GM21528 (cell line): ENCODE results near the gene METTL26.

Experiments used
- ATAC-seq: cut with Tn5 transposase; IDR thresholded peaks from one replicate; pipeline ENCODE4 v1.9.1; 2021; ENCODE audit warnings: mild to moderate bottlenecking, moderate library complexity; ENCODE audit not compliant: unreplicated experiment, low FRiP score

The METTL26 gene

GRCh38 chr16:660459-661183 is 24.5 kb upstream of the METTL26 start:
- ATAC-seq, result no peak

- no peak for ATAC-seq
Observed at GRCh38 chr16:660132-660458, 24.0 kb upstream of the METTL26 start.

- ATAC-seq, result no peak
Observed at GRCh38 chr16:659618-660017, 23.5 kb upstream of the METTL26 start.

GRCh38 chr16:658679-659571 is 22.8 kb upstream of the METTL26 start:
- no peak for ATAC-seq

- ATAC-seq, result no peak
Observed at GRCh38 chr16:657487-657886, 21.4 kb upstream of the METTL26 start.

DNA sequence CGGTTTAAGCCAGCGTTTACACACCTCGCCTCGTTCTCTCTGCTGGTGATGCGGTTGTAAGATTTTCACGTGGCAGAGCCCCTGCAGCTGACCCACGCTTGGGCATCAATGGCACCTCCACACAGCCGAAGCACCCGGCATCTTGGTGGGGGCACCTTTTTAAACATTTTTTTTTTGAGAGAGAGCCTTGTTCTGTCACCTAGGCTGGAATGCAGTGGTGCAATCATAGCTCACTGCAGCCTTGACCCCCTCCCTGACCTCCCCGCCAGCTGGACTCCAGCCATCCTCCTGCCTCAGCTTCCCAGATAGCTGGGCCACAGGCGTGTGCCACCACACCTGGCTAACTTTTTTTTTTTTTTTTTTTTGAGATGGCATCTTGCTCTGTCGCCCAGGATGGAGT is 17.9 kb upstream of the METTL26 start:
- no peak for ATAC-seq

GRCh38 chr16:652454-653305 is 16.6 kb upstream of the METTL26 start:
- ATAC-seq, result no peak

DNA sequence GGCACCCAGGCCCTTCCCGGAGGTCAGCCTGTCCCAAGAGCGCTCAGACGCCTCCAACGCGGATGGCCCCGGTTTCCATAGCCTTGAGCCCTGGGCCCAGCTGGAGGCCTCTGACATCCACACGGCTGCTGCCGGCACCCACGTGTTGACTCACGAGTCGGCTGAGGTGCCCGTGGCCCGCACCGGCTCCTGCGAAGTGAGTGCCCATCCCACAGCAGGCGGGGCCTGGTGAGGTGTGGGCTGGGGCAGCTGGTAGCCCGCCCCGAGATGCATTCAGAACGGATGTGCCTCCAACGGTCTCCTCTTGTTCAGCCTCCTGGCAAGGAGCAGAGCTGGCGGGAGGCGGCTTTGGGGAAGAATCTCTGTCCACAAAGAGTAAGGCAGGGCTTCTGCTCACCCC is 15.7 kb upstream of the METTL26 start:
- ATAC-seq, result no peak

- no peak for ATAC-seq
Observed at GRCh38 chr16:649631-650030, 13.5 kb upstream of the METTL26 start.

DNA sequence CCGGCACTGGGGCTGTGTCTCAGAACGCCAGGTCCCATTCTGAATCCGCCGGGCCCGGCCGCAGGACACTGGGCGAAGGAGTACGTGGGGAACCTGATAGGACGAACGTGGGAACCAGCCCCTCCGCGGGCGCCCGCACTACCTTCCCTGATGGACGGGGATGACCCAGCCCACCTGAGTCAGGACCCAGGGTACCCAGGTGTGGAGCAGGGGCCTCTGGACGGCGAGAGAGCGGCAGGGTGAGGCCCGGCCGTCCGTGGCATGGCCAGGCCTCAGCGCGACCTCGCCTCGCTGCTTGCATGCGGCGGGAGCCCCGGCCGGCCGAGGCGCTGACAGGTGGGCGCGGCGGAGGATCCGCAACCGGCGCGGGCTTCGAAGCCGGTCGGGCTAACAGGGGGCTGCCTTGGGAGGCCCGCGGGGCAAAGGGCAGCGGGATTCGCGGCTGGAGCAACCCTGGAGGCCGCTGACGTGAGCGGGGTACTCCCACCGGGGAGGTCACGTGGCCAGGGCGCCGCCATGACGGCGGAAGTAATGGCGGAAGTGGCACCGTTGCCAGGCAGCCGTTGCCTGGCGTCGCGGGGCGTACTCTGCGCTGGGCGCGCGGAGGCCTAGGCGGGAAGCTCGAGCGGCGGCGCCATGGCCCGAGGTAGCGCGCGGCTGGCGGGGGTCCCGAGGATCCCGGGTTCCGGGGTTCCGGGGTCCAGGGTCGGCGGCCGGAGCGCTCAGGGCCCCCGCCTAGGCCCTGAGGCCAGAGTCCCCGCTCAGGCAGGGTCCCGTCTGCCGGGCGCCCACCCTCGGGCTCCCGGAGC is 12.9 kb upstream of the METTL26 start, which contains the start of gene WDR90:
TSS of gene WDR90 (plus strand) at position 585 of the 809 bp plus-strand sequence. CDS start at position 637, 52 bp downstream.
- ATAC-seq, result peak; percentile 55

DNA sequence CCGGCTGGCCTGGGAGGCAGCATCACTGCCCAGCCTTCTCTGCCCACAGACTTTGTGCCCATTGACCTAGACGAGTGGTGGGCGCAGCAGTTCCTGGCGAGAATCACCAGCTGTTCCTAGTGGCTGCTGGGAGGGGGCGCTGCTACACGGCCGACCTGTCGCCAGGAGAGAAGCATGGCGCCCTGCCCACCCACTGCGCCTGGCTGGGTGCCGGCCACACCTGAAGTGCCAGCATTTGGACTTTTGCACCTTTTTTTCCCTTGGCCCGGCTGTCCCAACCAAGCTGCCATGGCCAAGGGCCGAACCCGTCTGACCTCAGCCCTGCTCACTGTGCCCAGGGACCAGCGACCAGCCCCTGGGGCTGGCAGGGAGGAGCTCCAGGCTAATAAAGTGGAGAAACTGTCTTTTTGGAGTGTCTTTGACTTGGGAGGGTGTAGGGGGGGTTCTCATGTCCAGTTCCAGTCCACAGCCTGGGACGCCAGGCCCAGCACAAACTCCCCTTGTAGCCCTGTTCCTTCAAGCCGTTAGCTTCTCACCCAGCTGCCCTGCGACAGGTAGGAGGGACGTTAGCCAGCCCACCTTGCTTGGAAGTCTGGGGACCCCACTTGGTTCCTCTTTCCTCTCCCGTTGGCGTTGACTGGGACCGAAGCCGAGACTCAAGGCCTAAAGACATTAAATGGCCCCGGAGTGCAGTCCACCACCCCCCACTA is 12.1 kb upstream of the METTL26 start:
- no peak for ATAC-seq

DNA sequence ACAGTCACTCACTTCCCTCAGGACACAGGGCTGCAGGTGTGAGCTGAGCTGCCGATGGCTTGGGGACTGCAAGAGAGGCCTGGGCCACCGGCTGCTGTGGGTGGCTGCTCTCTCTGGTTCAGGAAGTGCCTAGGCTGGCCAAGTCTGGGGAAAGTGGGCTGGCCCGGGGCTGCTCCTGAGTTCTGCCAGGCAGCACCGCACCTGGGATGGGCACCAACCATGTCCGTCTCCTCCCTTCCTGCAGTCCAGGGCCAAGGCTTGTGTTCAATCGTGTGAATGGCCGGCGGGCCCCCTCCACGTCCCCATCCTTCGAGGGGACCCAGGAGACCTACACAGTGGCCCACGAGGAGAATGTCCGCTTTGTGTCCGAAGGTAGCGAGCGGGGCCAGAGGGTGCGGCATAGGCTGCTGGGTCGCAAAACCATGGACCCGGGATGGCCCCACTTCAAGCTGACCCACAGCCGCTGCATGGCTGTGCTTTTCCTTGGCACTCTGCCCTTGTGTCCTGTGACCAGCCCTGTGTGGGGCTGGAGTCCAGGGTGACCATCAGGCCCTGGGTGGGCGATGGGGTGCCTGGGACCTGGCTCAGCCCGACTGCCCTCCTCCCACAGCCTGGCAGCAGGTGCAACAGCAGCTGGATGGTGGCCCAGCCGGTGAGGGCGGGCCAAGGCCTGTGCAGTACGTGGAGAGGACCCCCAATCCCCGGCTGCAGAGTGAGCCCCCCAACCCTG is 11.2 kb upstream of the METTL26 start:
- ATAC-seq, result no peak

DNA sequence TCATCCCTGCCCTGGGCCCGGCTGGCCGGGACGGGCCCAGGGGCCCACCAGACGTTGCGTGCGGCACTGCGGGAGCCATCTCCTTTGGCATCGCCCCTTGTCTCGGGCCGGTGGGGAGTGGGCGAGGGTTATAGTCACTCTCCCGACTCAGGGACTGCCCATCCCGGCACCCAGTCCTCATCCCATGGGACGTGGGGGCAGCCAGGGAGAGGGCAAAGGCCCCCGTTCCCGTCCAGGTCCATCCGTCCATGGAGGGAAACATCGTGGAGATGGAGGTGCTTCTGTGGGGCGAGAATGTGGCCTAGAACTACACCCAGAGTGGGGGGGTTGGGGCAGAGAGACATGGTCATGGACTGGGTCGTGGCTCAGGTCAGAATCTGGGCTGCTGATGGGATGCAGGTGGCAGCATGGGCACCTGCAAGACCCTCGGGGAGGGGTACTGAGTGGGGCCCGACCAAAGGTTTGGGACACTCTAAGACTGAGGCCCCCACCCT is 10.6 kb upstream of the METTL26 start:
- ATAC-seq, result no peak

DNA sequence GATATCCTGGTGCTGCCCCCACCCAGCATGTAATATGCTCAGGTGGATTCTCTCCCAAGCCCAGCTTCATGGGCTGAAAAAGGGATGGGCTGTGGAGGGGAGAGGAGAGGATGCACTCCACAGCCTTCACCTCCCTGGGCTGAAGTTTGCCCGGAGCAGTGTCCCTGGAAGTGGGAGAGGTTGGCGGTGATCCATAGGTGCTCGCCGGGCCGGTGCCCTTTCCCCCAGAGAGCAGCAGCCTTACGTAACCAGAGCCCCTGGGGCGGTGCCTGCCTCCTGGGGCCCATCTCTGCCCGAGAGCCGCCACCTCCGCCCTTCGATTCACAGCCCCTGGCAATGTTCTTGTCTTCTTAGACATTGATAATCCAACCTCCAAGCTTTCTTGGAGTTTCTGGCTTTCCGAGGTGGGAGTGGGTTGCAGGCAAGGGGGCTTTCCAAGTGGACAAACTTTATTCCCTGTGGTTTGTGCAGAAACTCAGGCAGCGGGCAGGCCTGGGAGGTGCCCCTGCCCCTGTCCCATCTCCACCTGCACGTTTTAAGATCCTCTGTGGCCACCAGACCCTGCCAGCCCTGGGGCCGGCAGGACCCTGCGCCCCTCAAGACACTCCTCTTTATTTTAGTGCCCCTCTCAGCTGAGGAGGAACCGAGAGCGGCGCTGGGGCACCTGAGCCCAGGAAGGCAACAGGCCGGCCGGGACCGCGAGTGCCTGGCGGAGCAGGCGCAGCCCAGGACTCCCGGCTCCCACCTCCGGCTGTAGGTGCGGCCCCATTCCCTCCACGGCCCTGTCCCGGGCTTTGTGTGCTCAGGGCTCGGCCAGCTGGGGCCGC is 10.0 kb upstream of the METTL26 start:
- ATAC-seq, result no peak

GRCh38 chr16:644556-644955 is 8.5 kb upstream of the METTL26 start:
- no peak for ATAC-seq

DNA sequence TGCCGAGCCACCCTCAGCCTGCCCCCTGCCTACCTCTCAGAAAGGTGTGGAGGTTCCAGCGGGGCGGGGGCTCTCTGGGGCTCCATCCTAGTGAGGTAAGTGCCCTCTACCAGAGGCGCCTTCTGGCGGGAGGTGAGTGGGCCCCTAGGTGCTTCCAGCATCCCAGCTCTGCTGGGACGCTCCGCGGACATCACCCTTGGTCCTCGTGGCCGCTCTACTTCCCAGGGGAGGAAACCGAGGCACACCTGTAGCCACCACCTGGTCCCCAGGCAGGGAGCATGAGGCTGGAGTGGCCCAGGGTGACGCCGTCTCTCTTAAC is 6.9 kb upstream of the METTL26 start:
- ATAC-seq, result no peak

DNA sequence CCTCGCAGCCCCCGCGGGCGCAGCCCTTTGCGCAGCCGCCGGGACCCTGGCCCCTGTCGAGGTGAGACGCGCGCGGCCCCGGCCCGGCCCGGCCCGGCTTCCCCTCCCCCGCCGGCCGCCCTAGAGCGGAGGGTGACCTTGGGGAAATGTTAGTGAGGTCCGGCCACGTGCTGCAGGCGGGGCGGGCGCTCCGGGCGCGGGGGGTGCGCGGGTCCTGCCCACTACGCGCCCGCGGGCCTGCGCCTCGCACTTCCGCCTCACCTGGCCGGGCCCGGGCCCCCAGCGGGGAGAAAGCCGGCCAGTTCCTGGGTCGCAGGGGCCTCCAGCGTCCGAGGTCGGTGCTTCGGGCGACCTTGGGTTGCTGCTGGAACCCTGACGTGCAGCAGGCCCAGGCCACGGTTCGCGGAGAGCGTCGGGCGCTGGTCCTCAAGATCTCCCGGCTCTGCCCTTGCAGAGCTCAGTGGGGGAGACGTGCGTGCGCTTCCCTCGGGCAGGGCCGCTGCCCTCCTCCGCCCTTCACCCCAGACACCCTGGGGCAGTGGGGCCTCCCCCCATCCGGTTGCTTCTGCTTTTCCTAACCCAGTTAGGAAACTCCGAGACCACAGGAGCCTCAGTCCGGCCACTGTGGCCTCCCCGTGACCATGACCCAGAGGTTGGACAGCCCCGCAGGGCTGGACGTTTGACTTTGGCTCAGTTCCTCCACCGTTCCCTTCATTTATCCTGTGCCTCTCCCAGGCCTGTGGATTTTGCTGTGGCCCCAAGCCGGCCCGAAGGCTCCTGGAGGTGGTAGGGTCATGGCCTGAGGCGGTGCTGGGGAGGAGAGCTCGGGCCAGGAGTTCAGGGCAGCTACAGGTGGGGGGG is 6.3 kb upstream of the METTL26 start:
- ATAC-seq, result peak; percentile 27
